Bronchial epithelial cell (primary cell): ENCODE data around the gene SAFB. TPM values are rescaled to one million over a fixed set of nuclear protein-coding genes. Genes with fewer than 3 reads are reported as not detected.
A peak's percentile ranks its signal among the peaks of the same experiment; 100 is the strongest.

Experiments
- DNase-seq: peaks from one replicate; pipeline ENCODE4 v3.0.0-alpha.2; 2010; ENCODE audit warnings: low read depth
- FAIRE-seq: peaks from 2 replicates; lab custom pipeline; 2011; peaks lifted over from hg19 to GRCh38; lab: Jason Lieb, UNC
- H3K27me3 ChIP-seq: 2 replicates; pipeline ENCODE4 v1.5.1; 2011; ENCODE audit warnings: low read length; ENCODE audit not compliant: control insufficient read depth, insufficient read depth
- H3K36me3 ChIP-seq: 2 replicates; pipeline ENCODE4 v1.5.1; 2011; ENCODE audit warnings: low read length; ENCODE audit not compliant: control insufficient read depth, insufficient read depth
- H3K4me3 ChIP-seq: 2 replicates; pipeline ENCODE4 v1.5.1; 2011; ENCODE audit warnings: mild to moderate bottlenecking, low read depth, low read length, control low read depth
- total RNA-seq: library from RNA; depleted of rRNA; stranded (reverse); fragments of >200 nt; gene quantifications from 2 replicates; pipeline ENCODE4 v1.2.1, GENCODE V29; 2014
- TF ChIP-seq, protein P1 (sequence below): IDR thresholded peaks from 2 replicates; pipeline ENCODE4 v1.5.1; 2011; ENCODE audit warnings: mild to moderate bottlenecking, moderate library complexity, low read length, control low read depth, inconsistent platforms; ENCODE audit not compliant: insufficient read depth, severe bottlenecking

SAFB gene
- total RNA-seq, 1 donor from 2014 or later = 44.0 TPM

- H3K27me3 ChIP-seq = no peaks in the 10 kb centered on the region
- TF ChIP-seq, protein P1, sequence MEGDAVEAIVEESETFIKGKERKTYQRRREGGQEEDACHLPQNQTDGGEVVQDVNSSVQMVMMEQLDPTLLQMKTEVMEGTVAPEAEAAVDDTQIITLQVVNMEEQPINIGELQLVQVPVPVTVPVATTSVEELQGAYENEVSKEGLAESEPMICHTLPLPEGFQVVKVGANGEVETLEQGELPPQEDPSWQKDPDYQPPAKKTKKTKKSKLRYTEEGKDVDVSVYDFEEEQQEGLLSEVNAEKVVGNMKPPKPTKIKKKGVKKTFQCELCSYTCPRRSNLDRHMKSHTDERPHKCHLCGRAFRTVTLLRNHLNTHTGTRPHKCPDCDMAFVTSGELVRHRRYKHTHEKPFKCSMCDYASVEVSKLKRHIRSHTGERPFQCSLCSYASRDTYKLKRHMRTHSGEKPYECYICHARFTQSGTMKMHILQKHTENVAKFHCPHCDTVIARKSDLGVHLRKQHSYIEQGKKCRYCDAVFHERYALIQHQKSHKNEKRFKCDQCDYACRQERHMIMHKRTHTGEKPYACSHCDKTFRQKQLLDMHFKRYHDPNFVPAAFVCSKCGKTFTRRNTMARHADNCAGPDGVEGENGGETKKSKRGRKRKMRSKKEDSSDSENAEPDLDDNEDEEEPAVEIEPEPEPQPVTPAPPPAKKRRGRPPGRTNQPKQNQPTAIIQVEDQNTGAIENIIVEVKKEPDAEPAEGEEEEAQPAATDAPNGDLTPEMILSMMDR = no peak
- FAIRE-seq = no peak
- no peak overlapping the region for H3K4me3 ChIP-seq
- no peaks in the 10 kb centered on the region for H3K36me3 ChIP-seq
- DNase-seq = no peak
These were observed 42.7 kb upstream of the SAFB start for GRCh38 chr19:5580161-5580571.

DNA sequence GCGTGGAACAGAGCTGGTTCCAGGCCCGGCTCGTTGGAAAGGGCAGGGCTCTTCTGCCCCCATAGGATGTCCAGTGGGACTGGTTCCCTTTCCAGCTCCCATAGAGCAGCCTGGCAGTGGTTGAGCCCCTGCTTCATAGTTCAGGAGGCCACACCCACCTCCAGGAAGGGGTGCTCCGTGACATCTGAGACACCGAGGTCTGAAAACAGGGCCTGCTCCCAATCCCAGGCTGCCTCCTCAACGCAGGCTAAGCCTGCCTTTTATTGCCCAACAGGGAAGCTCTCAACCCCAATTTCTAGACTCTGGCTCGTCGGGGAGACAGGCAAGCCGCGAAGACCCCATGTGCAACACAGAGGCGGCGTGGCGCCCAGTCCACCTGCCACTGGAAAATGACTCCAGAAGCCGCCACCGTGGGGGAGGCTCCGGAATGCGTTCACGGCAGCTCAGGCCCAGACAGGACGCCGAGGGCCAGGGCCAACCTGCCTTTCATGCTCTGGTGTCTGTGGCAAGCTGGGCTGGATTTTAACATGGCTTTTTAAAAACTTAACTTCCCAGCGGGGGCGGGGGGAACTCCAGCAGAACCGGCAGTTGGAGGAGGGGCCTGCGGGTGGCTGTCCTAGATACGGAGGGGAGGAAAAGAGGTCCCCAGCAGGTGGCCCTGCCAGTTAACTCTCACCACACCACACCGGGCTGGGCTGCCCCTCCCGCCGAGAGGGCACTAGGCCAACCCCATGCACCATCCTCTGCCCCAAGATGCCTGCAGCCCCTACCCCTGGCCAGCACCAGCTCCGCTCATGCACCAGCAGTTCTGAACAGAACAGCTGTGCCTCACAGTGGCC is 37.2 kb upstream of the SAFB start:
- DNase-seq = peak; percentile 51
- Histone ChIP-seq H3K36me3 (peaks cover 17% of the 10 kb centered on the region), H3K27me3 (no peaks in the 10 kb centered on the region), H3K4me3 (no peak overlapping the region)
- TF ChIP-seq, protein P1 = no peak
- no peak for FAIRE-seq

GRCh38 chr19:5586300-5587070 is 36.4 kb upstream of the SAFB start:
- H3K4me3 ChIP-seq = no peak overlapping the region
- peak; percentile 24 for DNase-seq
- TF ChIP-seq, protein P1 = no peak
- FAIRE-seq = peak; percentile 90
- no peaks in the 10 kb centered on the region for H3K27me3 ChIP-seq
- peaks cover 18% of the 10 kb centered on the region for H3K36me3 ChIP-seq

DNA sequence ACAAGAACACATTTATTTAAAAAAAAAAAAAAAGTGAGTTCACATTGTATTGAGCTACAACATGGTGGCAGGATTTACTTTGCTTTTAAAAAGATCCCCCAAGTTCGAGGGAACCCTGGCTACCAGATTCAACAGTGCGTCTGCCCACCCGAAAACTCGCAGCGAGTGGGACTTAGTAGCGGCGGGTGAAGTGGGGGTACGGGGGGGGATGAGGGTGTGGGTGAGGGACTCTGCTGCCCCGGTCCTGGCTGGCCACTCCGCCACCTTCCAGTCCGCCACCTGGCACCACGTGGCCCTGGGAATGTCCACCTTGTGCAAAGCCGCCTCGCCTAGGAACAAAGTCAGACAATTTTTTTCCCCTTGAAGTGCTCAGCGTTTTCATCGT is 35.8 kb upstream of the SAFB start:
- no peak for FAIRE-seq
- H3K4me3 ChIP-seq = no peak overlapping the region
- TF ChIP-seq, protein P1 = no peak

DNA sequence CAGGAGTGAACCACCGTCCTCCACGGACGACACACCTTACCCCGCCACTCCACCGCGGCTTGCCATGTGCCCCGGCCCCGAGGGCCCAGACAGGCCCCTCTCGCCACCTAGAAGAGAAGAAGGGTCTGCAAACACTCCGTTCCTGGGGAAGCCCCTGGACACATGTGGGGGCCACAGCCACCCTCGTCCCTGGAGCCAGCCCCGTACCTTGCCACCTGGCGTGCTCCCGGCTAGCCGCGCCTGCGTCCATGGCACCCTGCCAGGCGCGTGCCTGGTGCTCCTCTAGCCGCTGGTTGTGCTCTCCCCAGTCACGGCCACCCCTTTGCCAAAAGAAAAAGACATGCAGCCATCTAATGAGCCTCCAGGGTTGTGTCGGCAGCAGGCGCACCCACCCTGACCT is 35.2 kb upstream of the SAFB start:
- Histone ChIP-seq H3K4me3 (no peak overlapping the region), H3K27me3 (no peaks in the 10 kb centered on the region), H3K36me3 (peaks cover 23% of the 10 kb centered on the region)
- no peak for FAIRE-seq
- TF ChIP-seq, protein P1 = no peak
- DNase-seq = no peak

More for the DNA sequence above, 35.8 kb upstream of the SAFB start:
- DNase-seq = no peak
- Histone ChIP-seq H3K36me3 (peaks cover 19% of the 10 kb centered on the region), H3K27me3 (no peaks in the 10 kb centered on the region)
